ENCODE results near the gene PLEKHM3.

- no peak for TF ChIP-seq CREB1 (IDR thresholded peaks at IDR 0.05)
- TF ChIP-seq CREB1 (CRISPR knock-in tag; IDR thresholded peaks at IDR 0.05): no peak
- TF ChIP-seq DZIP1 (CRISPR knock-in tag; IDR thresholded peaks at IDR 0.05): no peak
- TF ChIP-seq, protein P1, sequence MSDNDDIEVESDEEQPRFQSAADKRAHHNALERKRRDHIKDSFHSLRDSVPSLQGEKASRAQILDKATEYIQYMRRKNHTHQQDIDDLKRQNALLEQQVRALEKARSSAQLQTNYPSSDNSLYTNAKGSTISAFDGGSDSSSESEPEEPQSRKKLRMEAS (IDR thresholded peaks at IDR 0.05): no peak
- TF ChIP-seq, protein P2, sequence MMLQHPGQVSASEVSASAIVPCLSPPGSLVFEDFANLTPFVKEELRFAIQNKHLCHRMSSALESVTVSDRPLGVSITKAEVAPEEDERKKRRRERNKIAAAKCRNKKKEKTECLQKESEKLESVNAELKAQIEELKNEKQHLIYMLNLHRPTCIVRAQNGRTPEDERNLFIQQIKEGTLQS (CRISPR knock-in tag; IDR thresholded peaks at IDR 0.05): no peak
- no peak for TF ChIP-seq AGO1 (IDR thresholded peaks at IDR 0.05; ENCODE audit: low read depth, low read length, poor library complexity, severe bottlenecking)
- no peak for TF ChIP-seq ELK4 (CRISPR knock-in tag; IDR thresholded peaks at IDR 0.05; ENCODE audit: borderline replicate concordance)
- TF ChIP-seq, protein P3, sequence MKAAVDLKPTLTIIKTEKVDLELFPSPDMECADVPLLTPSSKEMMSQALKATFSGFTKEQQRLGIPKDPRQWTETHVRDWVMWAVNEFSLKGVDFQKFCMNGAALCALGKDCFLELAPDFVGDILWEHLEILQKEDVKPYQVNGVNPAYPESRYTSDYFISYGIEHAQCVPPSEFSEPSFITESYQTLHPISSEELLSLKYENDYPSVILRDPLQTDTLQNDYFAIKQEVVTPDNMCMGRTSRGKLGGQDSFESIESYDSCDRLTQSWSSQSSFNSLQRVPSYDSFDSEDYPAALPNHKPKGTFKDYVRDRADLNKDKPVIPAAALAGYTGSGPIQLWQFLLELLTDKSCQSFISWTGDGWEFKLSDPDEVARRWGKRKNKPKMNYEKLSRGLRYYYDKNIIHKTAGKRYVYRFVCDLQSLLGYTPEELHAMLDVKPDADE (CRISPR knock-in tag; IDR thresholded peaks at IDR 0.05): no peak
These were observed 5.1 kb downstream of the PLEKHM3 start for GRCh38 chr2:208020253-208020652.

All from HepG2 (cell line).